GM21825 (cell line): ENCODE measurements around the gene SNRPD3.

Source experiments
- ATAC-seq: cut with Tn5 transposase; IDR thresholded peaks from one replicate; pipeline ENCODE4 v1.9.1; 2021; ENCODE audit warnings: mild to moderate bottlenecking, moderate library complexity; ENCODE audit not compliant: unreplicated experiment

Gene SNRPD3

GRCh38 chr22:24555165-24556039 is at the start of gene SNRPD3:
SNRPD3 (plus strand) TSS chr22:24555999; CDS start chr22:24557675, 1,676 bp downstream.
- peak; percentile 60 for ATAC-seq

GRCh38 chr22:24506802-24507438 is 48.9 kb upstream of the SNRPD3 start:
- ATAC-seq = no peak

- ATAC-seq = no peak
These were observed 48.1 kb upstream of the SNRPD3 start for GRCh38 chr22:24507716-24508115.

GRCh38 chr22:24510637-24511625 is 44.9 kb upstream of the SNRPD3 start:
- no peak for ATAC-seq

GRCh38 chr22:24512043-24512442 is 43.8 kb upstream of the SNRPD3 start:
- no peak for ATAC-seq

GRCh38 chr22:24513378-24514240 is 42.2 kb upstream of the SNRPD3 start:
- no peak for ATAC-seq

- no peak for ATAC-seq
These were observed 41.4 kb upstream of the SNRPD3 start for GRCh38 chr22:24514241-24515026.

GRCh38 chr22:24515027-24515338 is 40.8 kb upstream of the SNRPD3 start:
- no peak for ATAC-seq

GRCh38 chr22:24516301-24516737 is 39.5 kb upstream of the SNRPD3 start:
- no peak for ATAC-seq

- ATAC-seq = no peak
These were observed 38.4 kb upstream of the SNRPD3 start for GRCh38 chr22:24517446-24517845.

- no peak for ATAC-seq
These were observed 37.6 kb upstream of the SNRPD3 start for GRCh38 chr22:24518228-24518627.

- no peak for ATAC-seq
These were observed 36.9 kb upstream of the SNRPD3 start for GRCh38 chr22:24518771-24519485.

GRCh38 chr22:24519496-24519895 is 36.3 kb upstream of the SNRPD3 start:
- ATAC-seq = no peak

GRCh38 chr22:24521791-24522245 is 34.0 kb upstream of the SNRPD3 start:
- ATAC-seq = no peak

GRCh38 chr22:24523873-24524272 is 31.9 kb upstream of the SNRPD3 start:
- ATAC-seq = no peak

- no peak for ATAC-seq
These were observed 30.3 kb upstream of the SNRPD3 start for GRCh38 chr22:24525416-24526037.

- no peak for ATAC-seq
These were observed 29.6 kb upstream of the SNRPD3 start for GRCh38 chr22:24526191-24526590.

- ATAC-seq = no peak
These were observed 25.9 kb upstream of the SNRPD3 start for GRCh38 chr22:24529898-24530297.
